ENCODE measurements around the gene SMARCA5.
"Not testable (repeated sequence)": the region's sequence is repeated elsewhere in the genome, so short reads cannot be mapped to it uniquely, and the experiment has no call there.

GRCh38 chr4:143528046-143528445 is 14.5 kb downstream of the SMARCA5 start:
- TF ChIP-seq CTCF, POLR2A (IDR thresholded peaks at IDR 0.05): not testable (repeated sequence)

Measured in adrenal gland (tissue), 5 donors.